ENCODE measurements around the gene EEFSEC. TPM values are rescaled to one million over a fixed set of nuclear protein-coding genes. Genes with fewer than 3 reads are reported as not detected.

EEFSEC gene
- total RNA-seq, 1 donor from 2014 or later: 15.3 TPM

DNA sequence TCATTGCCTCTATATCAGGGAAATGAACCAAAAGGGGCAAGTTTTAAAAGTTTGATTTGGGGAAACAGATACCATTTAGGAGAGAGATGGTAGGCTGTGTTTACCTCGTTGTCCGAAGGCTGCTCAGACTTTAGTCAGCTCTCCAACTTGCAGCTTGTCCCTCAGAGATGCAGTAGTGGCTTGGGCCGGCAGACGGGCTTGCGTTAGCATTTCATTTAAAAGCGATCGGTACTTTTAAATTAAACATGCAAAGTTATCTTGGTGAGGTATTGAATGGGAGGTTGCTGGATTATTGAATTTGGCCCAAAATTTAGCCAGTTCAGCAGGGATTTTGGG is 26.2 kb downstream of the EEFSEC start:
- H3K27ac ChIP-seq: no peak overlapping the region
- no peak overlapping the region for H3K4me3 ChIP-seq
- no peaks in the 10 kb centered on the region for H3K36me3 ChIP-seq
- H3K27me3 ChIP-seq: no peaks in the 10 kb centered on the region
- intact Hi-C loops (cut with DNase I): no loop called here
- ATAC-seq (no peak), DNase-seq (no peak)
- H3K4me1 ChIP-seq: peaks cover 10% of the 10 kb centered on the region
- no peaks in the 10 kb centered on the region for H3K9me3 ChIP-seq
- TF ChIP-seq, protein P1, sequence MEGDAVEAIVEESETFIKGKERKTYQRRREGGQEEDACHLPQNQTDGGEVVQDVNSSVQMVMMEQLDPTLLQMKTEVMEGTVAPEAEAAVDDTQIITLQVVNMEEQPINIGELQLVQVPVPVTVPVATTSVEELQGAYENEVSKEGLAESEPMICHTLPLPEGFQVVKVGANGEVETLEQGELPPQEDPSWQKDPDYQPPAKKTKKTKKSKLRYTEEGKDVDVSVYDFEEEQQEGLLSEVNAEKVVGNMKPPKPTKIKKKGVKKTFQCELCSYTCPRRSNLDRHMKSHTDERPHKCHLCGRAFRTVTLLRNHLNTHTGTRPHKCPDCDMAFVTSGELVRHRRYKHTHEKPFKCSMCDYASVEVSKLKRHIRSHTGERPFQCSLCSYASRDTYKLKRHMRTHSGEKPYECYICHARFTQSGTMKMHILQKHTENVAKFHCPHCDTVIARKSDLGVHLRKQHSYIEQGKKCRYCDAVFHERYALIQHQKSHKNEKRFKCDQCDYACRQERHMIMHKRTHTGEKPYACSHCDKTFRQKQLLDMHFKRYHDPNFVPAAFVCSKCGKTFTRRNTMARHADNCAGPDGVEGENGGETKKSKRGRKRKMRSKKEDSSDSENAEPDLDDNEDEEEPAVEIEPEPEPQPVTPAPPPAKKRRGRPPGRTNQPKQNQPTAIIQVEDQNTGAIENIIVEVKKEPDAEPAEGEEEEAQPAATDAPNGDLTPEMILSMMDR (IDR thresholded peaks at IDR 0.05): no peak

DNA sequence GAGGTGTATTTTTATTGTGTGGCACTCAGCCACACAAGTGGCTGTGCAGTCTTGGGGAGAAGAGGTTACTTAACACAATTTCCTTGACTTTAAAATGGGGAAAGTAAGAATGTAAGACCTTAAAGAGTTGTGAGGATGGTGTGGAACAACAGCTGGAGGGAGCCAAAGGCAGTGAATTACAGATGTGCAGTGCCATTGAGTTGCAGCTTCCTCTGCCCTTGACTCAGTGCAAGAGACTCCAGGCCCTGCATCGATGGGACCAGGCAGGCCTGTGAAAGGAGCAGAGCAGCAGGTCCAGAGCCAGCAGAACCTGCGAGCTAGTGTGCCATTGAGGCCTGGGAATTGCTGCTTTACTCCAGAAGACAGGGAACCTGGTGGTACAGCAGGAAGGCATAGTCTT is 27.2 kb downstream of the EEFSEC start:
- ATAC-seq (no peak), DNase-seq (no peak)
- TF ChIP-seq, protein P1 (IDR thresholded peaks at IDR 0.05): no peak
- Histone ChIP-seq H3K27ac (no peak overlapping the region), H3K27me3 (no peaks in the 10 kb centered on the region), H3K4me3 (no peak overlapping the region), H3K9me3 (no peaks in the 10 kb centered on the region), H3K4me1 (peaks cover under 1% of the 10 kb centered on the region), H3K36me3 (no peaks in the 10 kb centered on the region)
- intact Hi-C loops (cut with DNase I): no loop called here

DNA sequence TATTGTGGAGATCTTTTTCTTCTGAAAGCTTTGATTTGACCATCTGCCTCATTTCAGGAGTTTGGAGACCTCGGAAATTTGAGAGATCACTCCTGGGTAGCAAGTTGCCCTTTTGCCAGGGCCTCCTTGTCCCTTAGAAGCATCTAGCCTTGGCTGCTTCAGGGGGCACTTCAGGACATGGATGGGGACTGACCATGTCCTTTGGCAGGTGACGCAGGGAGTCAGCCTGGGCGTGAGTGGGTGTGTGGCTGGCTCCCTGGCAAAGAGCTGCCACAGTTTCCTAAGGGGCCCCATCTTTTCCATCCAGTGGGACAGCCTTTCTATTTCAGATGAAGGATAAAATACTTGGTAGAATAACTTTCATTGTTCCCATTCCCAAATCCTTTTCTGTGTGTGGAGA is 27.6 kb downstream of the EEFSEC start:
- ATAC-seq: no peak
- H3K4me1 ChIP-seq: no peaks in the 10 kb centered on the region
- H3K9me3 ChIP-seq: no peaks in the 10 kb centered on the region
- intact Hi-C loops (cut with DNase I): no loop called here
- no peaks in the 10 kb centered on the region for H3K27me3 ChIP-seq
- TF ChIP-seq, protein P1 (IDR thresholded peaks at IDR 0.05): no peak
- H3K36me3 ChIP-seq: no peaks in the 10 kb centered on the region
- no peak overlapping the region for H3K27ac ChIP-seq
- no peak for DNase-seq
- no peak overlapping the region for H3K4me3 ChIP-seq

DNA sequence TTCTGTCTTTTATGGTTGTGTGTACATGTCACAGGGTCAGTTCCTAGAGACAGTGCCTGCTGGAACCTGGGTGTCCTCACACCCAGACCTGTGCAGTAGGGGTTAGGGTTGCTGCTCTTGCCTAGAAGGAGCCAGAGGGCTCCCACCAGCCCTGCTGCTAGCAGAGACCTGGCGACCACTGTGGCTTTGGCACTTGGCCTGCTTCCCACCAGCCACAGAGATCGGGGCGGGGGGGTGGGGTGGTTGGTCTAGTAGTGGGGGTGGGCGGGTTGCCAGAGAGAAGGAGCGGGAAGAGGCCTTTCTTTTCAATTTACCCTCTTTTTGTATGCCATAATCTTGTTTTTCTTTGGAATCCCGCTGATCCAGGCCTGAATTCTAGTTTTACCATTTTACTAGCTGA is 29.4 kb downstream of the EEFSEC start:
- H3K4me3 ChIP-seq: no peak overlapping the region
- no peak overlapping the region for H3K27ac ChIP-seq
- intact Hi-C loops (cut with DNase I): no loop called here
- H3K36me3 ChIP-seq: no peaks in the 10 kb centered on the region
- H3K27me3 ChIP-seq: no peaks in the 10 kb centered on the region
- TF ChIP-seq, protein P1 (IDR thresholded peaks at IDR 0.05): no peak
- ATAC-seq (no peak), DNase-seq (no peak)
- no peaks in the 10 kb centered on the region for H3K4me1 ChIP-seq
- H3K9me3 ChIP-seq: no peaks in the 10 kb centered on the region

DNA sequence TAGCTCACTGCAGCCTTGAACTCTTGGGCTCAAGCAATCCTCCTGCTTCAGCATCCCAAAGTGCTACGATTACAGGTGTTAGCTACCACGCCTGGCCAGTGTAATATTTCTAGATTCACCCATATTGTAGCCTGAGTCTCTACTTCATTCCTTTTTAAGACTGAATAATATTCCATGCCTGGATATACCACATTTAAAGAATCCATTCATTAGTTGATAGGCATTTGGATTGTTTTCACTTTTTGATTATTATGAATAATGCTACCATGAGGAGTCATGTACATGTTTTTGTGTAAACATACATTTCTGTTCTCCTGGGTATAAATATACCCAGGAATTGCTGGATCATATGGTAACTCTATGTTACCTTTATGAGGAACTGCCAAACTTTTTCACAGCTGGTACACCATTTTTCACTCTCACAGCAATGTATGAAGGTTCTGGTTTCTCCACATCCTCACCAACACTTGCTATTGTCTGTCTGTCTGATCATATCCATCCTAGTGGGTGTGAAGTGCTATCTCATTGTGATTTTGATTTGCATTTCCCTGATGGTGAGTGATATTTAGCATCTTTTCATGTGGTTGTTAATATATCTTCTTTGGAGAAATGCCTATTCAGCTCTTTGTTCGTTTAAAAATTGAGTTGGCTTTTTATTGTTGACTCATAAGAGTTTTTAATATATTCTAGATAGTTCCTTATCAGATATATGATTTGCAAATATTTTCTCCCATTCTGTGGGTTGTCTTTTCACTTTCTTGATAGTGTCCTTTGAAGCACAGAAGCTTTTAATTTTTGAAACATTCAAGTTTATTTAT is 32.6 kb downstream of the EEFSEC start:
- no peaks in the 10 kb centered on the region for H3K9me3 ChIP-seq
- intact Hi-C loops (cut with DNase I): no loop called here
- H3K4me1 ChIP-seq: no peaks in the 10 kb centered on the region
- TF ChIP-seq, protein P1 (IDR thresholded peaks at IDR 0.05): no peak
- DNase-seq: no peak
- no peaks in the 10 kb centered on the region for H3K36me3 ChIP-seq
- ATAC-seq: no peak
- H3K27ac ChIP-seq: no peak overlapping the region
- H3K27me3 ChIP-seq: no peaks in the 10 kb centered on the region
- no peak overlapping the region for H3K4me3 ChIP-seq

DNA sequence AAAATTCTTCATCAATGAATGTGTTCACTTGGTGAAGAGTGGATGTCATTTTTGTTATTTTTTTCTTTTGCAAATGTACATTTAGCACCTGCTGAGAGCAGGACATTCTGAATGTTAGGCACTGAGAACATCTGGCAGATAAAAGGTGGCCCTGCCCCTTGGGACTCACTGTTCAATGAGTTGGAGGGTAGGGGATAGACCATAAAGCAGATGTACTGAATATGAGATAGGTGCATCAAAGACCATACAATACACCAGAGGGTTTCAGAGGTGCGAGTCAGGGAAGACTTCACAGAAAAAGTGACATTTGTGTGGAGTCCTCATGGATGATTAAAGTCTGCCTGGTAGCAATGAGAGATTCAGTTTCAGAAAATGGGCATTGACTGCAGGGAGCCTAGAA is 34.2 kb downstream of the EEFSEC start:
- Histone ChIP-seq H3K4me3 (no peak overlapping the region), H3K27ac (no peak overlapping the region), H3K9me3 (no peaks in the 10 kb centered on the region), H3K36me3 (no peaks in the 10 kb centered on the region), H3K4me1 (no peaks in the 10 kb centered on the region), H3K27me3 (no peaks in the 10 kb centered on the region)
- intact Hi-C loops (cut with DNase I): no loop called here
- no peak for ATAC-seq
- no peak for DNase-seq
- TF ChIP-seq, protein P1 (IDR thresholded peaks at IDR 0.05): no peak

Data from upper lobe of right lung (tissue), 1 donor.